ENCODE measurements around the gene SF3B2.
"Not testable (repeated sequence)": the region's sequence is repeated elsewhere in the genome, so short reads cannot be mapped to it uniquely, and the experiment has no call there.

SF3B2 gene

DNA sequence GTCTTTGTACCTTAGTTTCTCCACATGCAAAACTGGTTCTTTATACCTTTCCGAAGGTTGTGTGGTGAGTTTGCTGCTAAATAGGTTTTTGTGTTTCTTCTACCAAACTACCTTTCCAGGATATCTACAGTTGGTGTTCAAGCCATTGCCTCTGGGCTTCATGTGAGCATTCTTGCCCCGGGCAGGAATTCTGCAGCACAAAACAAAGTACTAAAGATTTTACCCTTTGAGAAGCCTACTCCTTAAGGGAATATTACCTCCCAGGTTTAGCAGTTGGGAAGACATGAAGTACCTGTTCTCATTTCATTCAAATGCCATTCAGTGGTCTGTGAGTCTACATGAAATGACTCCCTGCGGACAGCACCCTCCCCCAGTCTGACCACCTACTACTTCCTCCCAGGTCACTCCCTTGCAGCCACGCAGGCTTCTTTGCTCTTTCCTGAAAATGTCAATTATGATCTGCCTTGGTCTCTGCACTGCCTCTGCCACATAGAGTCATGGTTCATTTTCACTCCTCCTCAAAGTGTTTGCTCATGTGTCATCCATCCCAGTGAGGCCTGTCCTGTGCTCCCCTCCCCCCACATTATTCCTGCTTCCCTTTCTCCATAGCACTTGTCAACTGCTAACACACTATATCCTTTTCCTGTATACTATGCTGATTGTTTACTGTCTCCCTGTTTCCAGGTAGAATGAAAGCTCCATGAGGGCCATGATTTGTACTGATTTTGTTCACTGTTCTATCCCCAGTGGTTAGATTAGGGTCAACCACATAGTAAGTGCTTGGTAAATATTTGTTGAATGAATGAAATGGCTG is 54.8 kb downstream of the SF3B2 start:
- in situ Hi-C loops (cut with MboI; ENCODE audit: low sequenced_read_pairs), result no loop called here
- no peak for DNase-seq (ENCODE audit: low spot score in 2 of 2)
- peaks cover 4% of the 10 kb centered on the region for H3K4me1 ChIP-seq

DNA sequence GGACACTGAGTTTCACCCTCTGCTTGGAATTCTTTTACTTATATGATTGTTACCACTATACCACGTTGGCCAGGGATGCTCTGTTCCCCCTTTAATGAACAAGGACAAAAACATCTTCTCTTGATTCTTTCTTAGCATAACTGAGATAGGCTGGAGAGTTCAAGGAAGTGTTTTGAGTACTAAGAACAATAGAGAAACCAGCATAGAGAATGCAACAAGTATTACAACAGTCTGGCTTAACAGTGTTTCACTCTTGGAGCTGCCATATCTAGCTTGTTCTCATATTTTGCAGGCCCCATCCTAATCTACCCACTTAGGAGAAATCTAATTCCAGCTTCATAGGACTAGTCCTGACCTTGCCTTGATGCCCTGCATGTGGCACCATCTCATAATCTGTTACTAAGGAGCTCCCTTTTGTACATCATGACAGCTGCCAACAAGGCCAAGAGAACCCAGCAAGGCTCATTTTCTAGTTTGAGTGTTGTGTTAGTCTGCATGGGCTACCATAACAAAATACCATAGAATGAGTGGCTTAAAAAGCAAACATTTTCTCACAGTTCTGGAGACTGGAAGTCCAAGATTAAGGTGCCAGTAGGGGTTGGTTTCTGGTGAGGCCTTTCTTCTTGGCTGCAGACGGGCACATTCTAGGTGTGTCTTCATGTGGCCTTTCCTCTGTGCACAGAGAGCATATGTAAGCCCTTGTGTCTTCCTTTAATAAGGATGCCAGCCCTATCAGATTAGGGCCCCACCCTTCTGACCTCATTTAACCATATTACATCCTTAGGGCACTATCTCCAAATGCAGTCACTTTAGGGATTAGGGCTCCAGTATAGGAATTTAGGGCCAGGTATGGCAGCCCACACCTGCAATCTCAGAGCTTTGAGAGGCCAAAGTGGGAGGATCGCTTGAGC is 55.7 kb downstream of the SF3B2 start:
- Histone ChIP-seq H3K27me3 (ENCODE audit: low read depth) (no peaks in the 10 kb centered on the region), H3K4me1 (peaks cover 13% of the 10 kb centered on the region), H3K36me3 (replicated peaks) (no peaks in the 10 kb centered on the region), H3K4me3 (no peak overlapping the region), H3K9me3 (no peaks in the 10 kb centered on the region)
- in situ Hi-C loops (cut with MboI; ENCODE audit: low sequenced_read_pairs), result no loop called here
- no peak for DNase-seq (ENCODE audit: low spot score in 2 of 2)

More for the DNA sequence above, 54.8 kb downstream of the SF3B2 start:
- H3K27me3 ChIP-seq (ENCODE audit: low read depth), result no peaks in the 10 kb centered on the region
- no peaks in the 10 kb centered on the region for H3K36me3 ChIP-seq (replicated peaks)
- no peaks in the 10 kb centered on the region for H3K9me3 ChIP-seq
- no peak overlapping the region for H3K4me3 ChIP-seq

DNA sequence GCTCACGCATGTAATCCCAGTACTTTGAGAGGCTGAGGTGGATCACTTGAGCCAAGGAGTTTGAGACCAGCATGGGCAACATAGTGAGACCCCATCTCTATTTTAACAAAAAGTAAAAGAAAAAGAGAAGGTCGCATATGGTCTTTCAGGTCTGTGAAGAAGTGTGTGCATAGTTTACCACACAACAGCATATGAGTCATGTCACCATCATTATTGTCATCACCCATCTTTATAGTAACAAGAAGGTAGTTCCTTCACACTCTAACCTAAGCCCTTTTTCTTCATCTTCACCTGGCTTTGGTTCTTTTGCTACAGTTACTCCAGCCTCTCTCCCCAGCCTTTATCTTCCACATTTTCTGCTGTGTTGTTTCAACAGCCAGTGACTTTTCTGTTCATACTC is 57.1 kb downstream of the SF3B2 start:
- no peaks in the 10 kb centered on the region for H3K36me3 ChIP-seq (replicated peaks)
- in situ Hi-C loops (cut with MboI; ENCODE audit: low sequenced_read_pairs), result no loop called here
- no peaks in the 10 kb centered on the region for H3K9me3 ChIP-seq
- DNase-seq (ENCODE audit: low spot score in 2 of 2), result no peak
- no peak overlapping the region for H3K4me3 ChIP-seq
- peaks cover 22% of the 10 kb centered on the region for H3K4me1 ChIP-seq
- H3K27me3 ChIP-seq (ENCODE audit: low read depth), result no peaks in the 10 kb centered on the region

DNA sequence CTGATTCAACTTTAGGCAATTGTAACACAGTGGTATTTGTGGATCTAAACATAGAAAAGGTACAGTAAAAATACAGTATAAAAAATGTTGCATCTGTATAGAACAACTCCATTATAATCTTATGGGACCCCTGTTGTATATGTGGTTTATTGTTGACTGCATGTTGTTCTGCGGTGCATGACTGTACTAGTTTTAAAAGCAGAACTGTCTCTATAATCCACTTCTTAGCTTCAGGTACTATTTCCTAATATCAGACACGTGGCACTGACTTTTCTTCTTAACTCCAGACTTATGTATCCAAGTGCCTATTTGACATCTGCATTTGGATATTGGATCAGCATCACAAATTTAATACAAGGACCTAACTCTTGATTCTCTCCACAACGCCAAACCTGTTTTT is 59.0 kb downstream of the SF3B2 start:
- Histone ChIP-seq H3K4me3 (no peak overlapping the region), H3K36me3 (replicated peaks) (no peaks in the 10 kb centered on the region), H3K4me1 (peaks cover 36% of the 10 kb centered on the region), H3K27me3 (ENCODE audit: low read depth) (no peaks in the 10 kb centered on the region), H3K9me3 (no peaks in the 10 kb centered on the region)
- in situ Hi-C loops (cut with MboI; ENCODE audit: low sequenced_read_pairs), result no loop called here
- DNase-seq (ENCODE audit: low spot score in 2 of 2), result no peak

DNA sequence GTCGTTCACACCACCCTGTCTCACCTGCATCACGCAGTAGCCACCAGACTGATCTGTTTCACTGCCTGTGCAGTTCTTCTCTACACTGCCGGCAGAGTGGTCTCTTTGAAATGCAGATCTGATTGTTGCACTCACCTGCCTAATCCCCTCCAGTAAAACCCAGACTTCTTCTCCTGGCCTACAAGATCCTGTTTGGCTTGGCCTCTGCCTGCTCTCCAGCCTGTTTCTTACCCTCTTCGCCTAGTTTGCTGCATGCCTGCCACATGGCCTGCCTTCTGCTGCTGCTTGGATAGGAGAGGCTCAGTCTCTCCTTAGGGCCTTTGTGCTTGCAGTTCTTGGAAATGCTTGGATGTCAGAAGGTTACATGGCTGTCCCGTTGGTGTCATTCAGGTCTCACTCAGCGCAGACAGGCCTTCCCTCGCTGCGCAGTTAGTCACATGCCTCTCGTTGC is 59.9 kb downstream of the SF3B2 start:
- no peak overlapping the region for H3K4me3 ChIP-seq
- peak; percentile 24 to 38 for DNase-seq (ENCODE audit: low spot score in 2 of 2)
- no peaks in the 10 kb centered on the region for H3K9me3 ChIP-seq
- H3K36me3 ChIP-seq (replicated peaks), result no peaks in the 10 kb centered on the region
- H3K27me3 ChIP-seq (ENCODE audit: low read depth), result no peaks in the 10 kb centered on the region
- in situ Hi-C loops (cut with MboI; ENCODE audit: low sequenced_read_pairs), result no loop called here
- H3K4me1 ChIP-seq, result peaks cover 36% of the 10 kb centered on the region

DNA sequence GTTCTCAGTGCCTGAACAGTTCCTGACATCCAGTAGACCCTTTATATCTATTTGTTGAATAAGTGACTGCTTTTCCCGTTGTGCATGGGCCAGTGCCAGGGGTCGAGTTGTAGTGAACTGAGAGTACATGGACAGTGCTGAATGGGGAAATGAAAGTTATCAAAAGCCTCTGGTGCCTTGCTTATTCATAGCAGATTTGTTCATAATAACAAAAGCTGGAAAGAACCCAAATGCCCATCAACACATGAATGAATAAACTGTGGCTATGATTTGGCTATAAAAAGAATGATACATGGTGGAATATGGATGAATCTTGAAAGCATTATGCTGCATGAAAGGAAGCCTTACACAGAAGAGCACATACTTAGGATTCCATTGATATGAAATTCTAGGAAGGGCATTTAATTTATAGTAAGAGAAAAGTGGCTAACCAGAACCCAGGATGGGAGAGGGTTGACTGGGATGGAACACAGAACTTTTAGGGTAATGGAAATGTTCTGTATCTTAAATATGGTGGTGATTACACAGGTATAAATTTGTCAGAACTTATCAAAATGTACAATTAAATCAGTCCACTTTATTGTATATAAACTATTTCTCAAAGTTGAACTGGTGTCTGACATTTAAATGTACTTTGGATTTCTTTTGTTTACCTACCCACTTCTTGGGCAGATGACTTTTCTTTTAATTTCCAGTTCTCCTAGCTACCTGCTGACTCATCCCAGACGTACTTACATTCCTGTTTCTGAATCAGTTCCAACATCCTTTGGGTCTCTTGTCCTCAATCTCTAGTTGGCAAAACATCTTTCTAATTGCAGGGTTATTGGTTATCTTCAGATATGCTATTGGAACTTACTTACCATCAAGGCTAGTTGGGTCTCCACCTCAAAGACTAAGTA is 60.7 kb downstream of the SF3B2 start:
- Histone ChIP-seq H3K4me1 (peaks cover 36% of the 10 kb centered on the region), H3K36me3 (replicated peaks) (no peaks in the 10 kb centered on the region), H3K27me3 (ENCODE audit: low read depth) (no peaks in the 10 kb centered on the region), H3K9me3 (no peaks in the 10 kb centered on the region), H3K4me3 (no peak overlapping the region)
- in situ Hi-C loops (cut with MboI; ENCODE audit: low sequenced_read_pairs), result no loop called here
- DNase-seq (ENCODE audit: low spot score in 2 of 2), result peak; percentile 58 to 85

DNA sequence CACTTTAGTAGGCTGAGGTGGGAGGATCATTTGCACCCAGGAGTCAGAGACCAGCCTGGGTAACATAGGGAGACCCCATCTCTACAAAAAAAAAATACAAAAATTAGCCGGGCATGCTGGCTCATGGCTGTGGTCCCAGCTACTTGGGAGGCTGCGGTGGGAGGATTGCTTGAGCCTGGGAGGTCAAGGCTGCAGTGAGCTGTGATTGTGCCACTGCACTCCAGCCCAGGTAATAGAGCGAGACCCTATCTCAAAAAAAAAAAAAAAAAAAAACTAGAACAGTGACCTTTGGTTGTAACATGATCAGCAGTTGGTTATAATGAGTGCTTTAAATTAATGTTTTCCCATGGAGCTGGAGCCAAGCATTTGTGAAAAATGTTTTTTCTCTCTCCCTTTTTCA is 62.8 kb downstream of the SF3B2 start:
- H3K36me3 ChIP-seq (replicated peaks); H3K27me3 ChIP-seq (ENCODE audit: low read depth); H3K9me3 ChIP-seq; H3K4me3 ChIP-seq; DNase-seq (ENCODE audit: low spot score in 2 of 2); in situ Hi-C loops (cut with MboI; ENCODE audit: low sequenced_read_pairs): not testable (repeated sequence)
- peaks cover 36% of the 10 kb centered on the region for H3K4me1 ChIP-seq

DNA sequence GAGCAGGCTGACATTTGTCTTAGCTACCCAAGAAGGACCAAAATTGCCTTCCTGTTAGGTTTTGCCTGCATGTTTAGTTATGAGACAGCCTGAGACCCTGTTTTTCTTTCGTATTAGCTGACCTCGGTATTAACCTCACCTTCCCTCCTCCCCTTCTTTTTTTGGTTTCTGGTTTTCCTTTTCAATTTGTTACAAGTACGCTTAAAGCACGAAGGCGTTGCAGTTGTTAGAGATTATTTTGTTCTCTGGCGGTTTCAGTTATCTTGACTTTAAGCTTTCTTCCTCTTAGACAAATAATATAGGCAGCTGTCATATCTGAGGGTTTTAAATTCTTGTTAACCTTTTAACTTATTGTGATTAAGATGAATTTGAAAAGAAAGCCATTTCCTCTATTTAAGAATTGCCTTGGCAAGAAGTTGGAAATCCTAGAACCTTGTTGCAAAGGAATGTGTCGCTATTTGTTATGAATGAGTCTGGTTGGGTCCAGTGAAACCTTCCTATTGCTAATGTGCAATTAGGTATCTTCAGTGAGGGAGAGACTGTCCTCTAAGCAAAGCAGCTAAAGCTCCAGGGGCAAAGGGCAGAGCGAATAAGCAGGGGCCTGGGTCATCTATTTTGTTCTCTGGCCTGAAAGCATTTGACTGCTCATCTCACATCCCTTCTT is 63.6 kb downstream of the SF3B2 start:
- Histone ChIP-seq H3K27me3 (ENCODE audit: low read depth) (no peaks in the 10 kb centered on the region), H3K36me3 (replicated peaks) (no peaks in the 10 kb centered on the region), H3K4me1 (peaks cover 36% of the 10 kb centered on the region), H3K4me3 (no peak overlapping the region), H3K9me3 (no peaks in the 10 kb centered on the region)
- DNase-seq (ENCODE audit: low spot score in 2 of 2), result peak; percentile 19 to 39
- in situ Hi-C loops (cut with MboI; ENCODE audit: low sequenced_read_pairs), result no loop called here

DNA sequence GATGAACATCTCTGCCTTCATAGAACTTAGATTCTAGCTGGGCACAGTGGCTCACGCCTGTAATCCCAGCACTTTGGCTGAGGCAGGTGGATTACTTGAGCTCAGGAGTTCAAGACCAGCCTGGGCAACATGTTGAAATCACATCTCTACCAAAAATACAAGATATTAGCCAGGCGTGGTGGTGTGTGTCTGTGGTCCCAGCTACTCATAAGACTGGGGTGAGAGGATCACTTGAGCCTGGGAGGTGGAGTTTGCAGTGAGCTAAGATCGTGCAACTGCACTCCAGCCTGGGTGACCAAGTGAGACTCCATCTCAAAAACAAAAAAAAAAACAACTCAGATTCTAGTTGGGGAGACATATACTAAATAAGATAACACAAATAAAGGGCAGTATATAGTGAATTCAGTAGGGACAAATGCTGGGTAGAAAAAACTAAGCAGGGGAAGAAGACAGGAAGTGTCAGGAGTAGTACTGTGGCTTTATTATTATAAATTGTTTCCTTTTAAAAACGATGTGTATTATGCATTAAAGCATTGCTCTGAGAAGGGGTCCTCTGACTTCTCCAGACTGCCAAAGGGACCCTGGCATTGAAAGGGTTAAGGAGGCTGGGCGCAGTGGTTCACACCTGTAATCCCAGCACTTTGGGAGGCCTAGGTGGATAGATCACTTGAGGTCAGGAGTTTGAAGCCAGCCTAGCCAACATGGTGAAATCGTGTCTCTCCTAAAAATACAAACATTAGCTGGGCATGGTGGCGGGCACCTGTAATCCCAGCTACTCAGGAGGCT is 64.6 kb downstream of the SF3B2 start:
- no peak for DNase-seq (ENCODE audit: low spot score in 2 of 2)
- H3K27me3 ChIP-seq (ENCODE audit: low read depth), result no peaks in the 10 kb centered on the region
- no peaks in the 10 kb centered on the region for H3K36me3 ChIP-seq (replicated peaks)
- peaks cover 34% of the 10 kb centered on the region for H3K4me1 ChIP-seq
- H3K4me3 ChIP-seq, result no peak overlapping the region
- no peaks in the 10 kb centered on the region for H3K9me3 ChIP-seq
- in situ Hi-C loops (cut with MboI; ENCODE audit: low sequenced_read_pairs), result no loop called here

DNA sequence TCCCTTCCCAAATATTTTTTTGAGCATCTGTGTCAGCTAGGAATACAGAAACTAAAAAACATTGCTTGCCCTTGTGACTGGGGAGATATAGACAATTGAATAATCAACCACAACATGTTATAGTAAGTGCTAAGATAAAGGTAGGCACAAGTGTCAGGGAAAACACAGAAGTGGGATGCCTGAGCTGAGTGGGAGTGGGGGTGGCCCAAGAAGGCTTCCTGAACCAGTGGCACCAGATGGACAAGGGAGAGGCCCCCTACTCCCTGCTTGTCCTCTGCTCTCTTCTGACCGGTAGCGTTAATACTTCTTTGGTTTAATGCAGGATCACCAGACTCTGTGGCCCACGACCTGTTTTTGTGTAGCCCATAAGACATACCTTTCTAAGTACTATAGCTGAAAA is 66.7 kb downstream of the SF3B2 start:
- Histone ChIP-seq H3K4me3 (no peak overlapping the region), H3K9me3 (no peaks in the 10 kb centered on the region), H3K36me3 (replicated peaks) (no peaks in the 10 kb centered on the region), H3K27me3 (ENCODE audit: low read depth) (no peaks in the 10 kb centered on the region), H3K4me1 (peaks cover 14% of the 10 kb centered on the region)
- in situ Hi-C loops (cut with MboI; ENCODE audit: low sequenced_read_pairs), result no loop called here
- no peak for DNase-seq (ENCODE audit: low spot score in 2 of 2)
